Gastrocnemius medialis (tissue), 4 donors: ENCODE data around the gene PCDHGA10. TPM values are rescaled to one million over a fixed set of nuclear protein-coding genes. Genes with fewer than 3 reads are reported as not detected.
"Not testable (repeated sequence)": the region's sequence is repeated elsewhere in the genome, so short reads cannot be mapped to it uniquely, and the experiment has no call there.

Experiments used
- ATAC-seq, 2 donors: fragments of 150-250 bp; one replicate each; pipeline ENCODE4 v1.9.1; 2016
- DNase-seq, 2 donors: peaks; one replicate each; pipeline ENCODE4 v3.0.0-alpha.2; 2019
- H3K27ac ChIP-seq, 4 donors: fragments of 200-600 bp; sonication (generic); 1 replicate in 1 of 4; 2 replicates in 3 of 4; pipeline ENCODE4 v1.5.1; 2016 to 2018; ENCODE audit warnings: mild to moderate bottlenecking in 2 of 4, moderate library complexity in 1 of 4
- H3K27me3 ChIP-seq, 3 donors: fragments of 200-600 bp; sonication (generic) in 2 of 3; 1 replicate in 1 of 3; 2 replicates in 2 of 3; pipeline versions ENCODE4 v1.5.1 to v1.6.0; 2016 to 2019; ENCODE audit warnings: mild to moderate bottlenecking in 1 of 3, moderate library complexity in 1 of 3
- H3K36me3 ChIP-seq, 2 donors: fragments of 200-600 bp; sonication (generic) in 1 of 2; one replicate each; pipeline ENCODE4 v1.5.1; 2017 to 2018
- H3K4me1 ChIP-seq, 2 donors: fragments of 200-600 bp; sonication (generic) in 1 of 2; one replicate each; pipeline ENCODE4 v1.5.1; 2016 to 2017; ENCODE audit warnings: mild to moderate bottlenecking in 2 of 2
- H3K4me3 ChIP-seq, 4 donors: fragments of 200-600 bp; sonication (generic) in 3 of 4; 1 replicate in 1 of 4; 2 replicates in 3 of 4; pipeline ENCODE4 v1.5.1; 2016 to 2019; ENCODE audit warnings: mild to moderate bottlenecking in 2 of 4
- H3K9me3 ChIP-seq, 3 donors: fragments of 200-600 bp; sonication (generic) in 2 of 3; 1 replicate in 1 of 3; 2 replicates in 2 of 3; pipeline ENCODE4 v1.5.1; 2016 to 2019
- CTCF ChIP-seq, 5 experiments: fragments of 450-650 bp in 3 of 5; fragments of 200-600 bp in 2 of 5; sonication (generic) in 2 of 5; IDR thresholded peaks in 4 of 5; conservative IDR thresholded peaks in 1 of 5; 1 replicate in 4 of 5; 2 replicates in 1 of 5; pipeline ENCODE4 v1.5.1; 2016 to 2019; ENCODE audit warnings: antibody characterized with exemption in 5 of 5, mild to moderate bottlenecking in 3 of 5, moderate library complexity in 3 of 5
- POLR2A ChIP-seq, 2 donors: fragments of 450-650 bp; IDR thresholded peaks; one replicate each; pipeline ENCODE4 v1.6.1; 2017; ENCODE audit warnings: antibody characterized with exemption in 2 of 2, mild to moderate bottlenecking in 2 of 2, moderate library complexity in 2 of 2
- in situ Hi-C, 4 donors: fragments of 200-750 bp; cut with MboI; loops; one replicate each; pipeline versions ENCODE4 v1.15.0 to v1.8.0; 2017; ENCODE audit warnings: low sequenced_read_pairs in 4 of 4
- intact Hi-C: fragments of 100-400 bp; cut with DNase I; formaldehyde crosslinking; loops from one replicate; pipeline ENCODE4 v1.15.1; 2023; ENCODE audit warnings: low total_unique reads
- total RNA-seq, 4 donors: library from RNA; depleted of rRNA; stranded (reverse); fragments of >200 nt; gene quantifications; one replicate each; pipeline versions ENCODE4 v1.1.0 to v1.2.3, GENCODE V29; 2016

PCDHGA10 gene
- total RNA-seq, 4 donors from 2014 or later = 0.80 to 2.4 (median 1.2) TPM

GRCh38 chr5:141430332-141431113 is 17.7 kb downstream of the PCDHGA10 start, which contains the start of gene PCDHGA12:
Gene PCDHGA12 (plus strand): TSS chr5:141430507. CDS start chr5:141430760, 253 bp downstream.
- no peaks in the 10 kb centered on the region for H3K9me3 ChIP-seq
- peak within 1 kb of the TSS; percentile 33 to 62 (median 46) for H3K27ac ChIP-seq
- peak within 1 kb of the TSS; percentile 39 to 48 (median 40) for H3K4me3 ChIP-seq
- in situ Hi-C loops = no loop called here
- peak; percentile 62 to 78 for DNase-seq
- H3K27me3 ChIP-seq = no peaks in the 10 kb centered on the region
- intact Hi-C loops = loop anchor here (1.0 to 2.0 kb wide), 2 partner anchors 46 to 94 kb away; no protein-coding TSS in a partner anchor
- TF ChIP-seq POLR2A (IDR thresholded peaks at IDR 0.05) (no peak), CTCF (IDR thresholded peaks at IDR 0.05 in 4 of 5, conservative IDR thresholded peaks at IDR 0.05 in 1 of 5) (peak; percentile 52 to 71 (median 55))
- ATAC-seq = peak; percentile 89 to 97
- H3K4me1 ChIP-seq = peaks cover 0 to 10% of the 10 kb centered on the region in 2 donors
- H3K36me3 ChIP-seq = no peaks in the 10 kb centered on the region

GRCh38 chr5:141431286-141431685 is 18.5 kb downstream of the PCDHGA10 start:
- Histone ChIP-seq H3K4me3 (peak overlapping the region; percentile 39 to 48 (median 40)), H3K4me1 (peaks cover 0 to 10% of the 10 kb centered on the region in 2 donors), H3K27me3 (no peaks in the 10 kb centered on the region), H3K36me3 (no peaks in the 10 kb centered on the region), H3K9me3 (no peaks in the 10 kb centered on the region), H3K27ac (peak overlapping the region in 3 of 4 donors; percentile 33 to 62 (median 46))
- in situ Hi-C loops = no loop called here
- DNase-seq = no peak
- intact Hi-C loops = loop anchor here (2.0 kb wide), 1 partner anchor 46 kb away; no protein-coding TSS in a partner anchor
- TF ChIP-seq POLR2A (IDR thresholded peaks at IDR 0.05) = no peak
- no peak for TF ChIP-seq CTCF (IDR thresholded peaks at IDR 0.05 in 4 of 5, conservative IDR thresholded peaks at IDR 0.05 in 1 of 5)
- peak in 1 of 2 donors; percentile 43 for ATAC-seq

DNA sequence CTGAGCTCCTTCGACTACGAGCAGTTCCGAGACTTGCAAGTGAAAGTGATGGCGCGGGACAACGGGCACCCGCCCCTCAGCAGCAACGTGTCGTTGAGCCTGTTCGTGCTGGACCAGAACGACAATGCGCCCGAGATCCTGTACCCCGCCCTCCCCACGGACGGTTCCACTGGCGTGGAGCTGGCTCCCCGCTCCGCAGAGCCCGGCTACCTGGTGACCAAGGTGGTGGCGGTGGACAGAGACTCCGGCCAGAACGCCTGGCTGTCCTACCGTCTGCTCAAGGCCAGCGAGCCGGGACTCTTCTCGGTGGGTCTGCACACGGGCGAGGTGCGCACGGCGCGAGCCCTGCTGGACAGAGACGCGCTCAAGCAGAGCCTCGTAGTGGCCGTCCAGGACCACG is 19.5 kb downstream of the PCDHGA10 start:
- H3K27me3 ChIP-seq, H3K36me3 ChIP-seq, intact Hi-C loops, H3K27ac ChIP-seq, in situ Hi-C loops, ATAC-seq, H3K9me3 ChIP-seq, H3K4me1 ChIP-seq, DNase-seq: not testable (repeated sequence)
- H3K4me3 ChIP-seq = peak overlapping the region in 1 of 4 donors; percentile 40

GRCh38 chr5:141432726-141433125 is 19.9 kb downstream of the PCDHGA10 start:
- H3K9me3 ChIP-seq, H3K4me1 ChIP-seq, H3K27ac ChIP-seq, H3K4me3 ChIP-seq, intact Hi-C loops, ATAC-seq, in situ Hi-C loops, H3K27me3 ChIP-seq, H3K36me3 ChIP-seq, DNase-seq: not testable (repeated sequence)

GRCh38 chr5:141434006-141434405 is 21.2 kb downstream of the PCDHGA10 start:
- Histone ChIP-seq H3K36me3 (no peaks in the 10 kb centered on the region), H3K27me3 (no peaks in the 10 kb centered on the region), H3K4me3 (no peak overlapping the region), H3K27ac (no peak overlapping the region), H3K4me1 (peaks cover 0 to 10% of the 10 kb centered on the region in 2 donors), H3K9me3 (no peaks in the 10 kb centered on the region)
- intact Hi-C loops (no loop called here), in situ Hi-C loops (no loop called here)
- ATAC-seq = no peak
- TF ChIP-seq POLR2A (IDR thresholded peaks at IDR 0.05) (no peak), CTCF (IDR thresholded peaks at IDR 0.05 in 4 of 5, conservative IDR thresholded peaks at IDR 0.05 in 1 of 5) (no peak)
- no peak for DNase-seq
